BJ (cell line): ENCODE measurements around the gene DDTL. TPM values are rescaled to one million over a fixed set of nuclear protein-coding genes. Genes with fewer than 3 reads are reported as not detected.
"Not testable (repeated sequence)": the region's sequence is repeated elsewhere in the genome, so short reads cannot be mapped to it uniquely, and the experiment has no call there.

ENCODE experiments used
- CTCF ChIA-PET: fragments of 350-600 bp; formaldehyde crosslinking; extraction: SDS; loops from one replicate; lab custom pipeline; 2021; ENCODE audit warnings: antibody characterized with exemption, inconsistent platforms; lab: Yijun Ruan, JAX
- POLR2A ChIA-PET: fragments of 300-600 bp; sonication (Branson Sonifier 250); formaldehyde crosslinking; extraction: SDS; loops from one replicate; lab custom pipeline; 2021; ENCODE audit warnings: antibody characterized with exemption; lab: Charles Lee
- DNase-seq: peaks from one replicate; pipeline ENCODE4 v3.0.0-alpha.2; 2011; ENCODE audit warnings: low read depth
- H3K27me3 ChIP-seq: 2 replicates; pipeline ENCODE4 v1.6.0; 2011; ENCODE audit warnings: low read length; ENCODE audit not compliant: control insufficient read depth, insufficient read depth
- H3K36me3 ChIP-seq: 2 replicates; pipeline ENCODE4 v1.5.1; 2011; ENCODE audit warnings: low read length; ENCODE audit not compliant: control insufficient read depth, insufficient read depth
- H3K4me3 ChIP-seq: 2 replicates; pipeline ENCODE4 v1.5.1; 2011; ENCODE audit warnings: low read depth, mild to moderate bottlenecking, control low read depth, low read length
- polyA plus RNA-seq: library from polyadenylated mRNA; depleted of rRNA; stranded (reverse); fragments of >200 nt; gene quantifications from 2 replicates; pipeline ENCODE4 v1.2.3, GENCODE V29; 2011
- TF ChIP-seq, protein P1 (sequence below): IDR thresholded peaks from 2 replicates; pipeline ENCODE4 v1.5.1; 2011; ENCODE audit warnings: low read depth, mild to moderate bottlenecking, control low read depth, inconsistent platforms, low read length, moderate library complexity; ENCODE audit not compliant: insufficient read depth

DDTL gene
- polyA plus RNA-seq, 1 experiment: 0.06 TPM

DNA sequence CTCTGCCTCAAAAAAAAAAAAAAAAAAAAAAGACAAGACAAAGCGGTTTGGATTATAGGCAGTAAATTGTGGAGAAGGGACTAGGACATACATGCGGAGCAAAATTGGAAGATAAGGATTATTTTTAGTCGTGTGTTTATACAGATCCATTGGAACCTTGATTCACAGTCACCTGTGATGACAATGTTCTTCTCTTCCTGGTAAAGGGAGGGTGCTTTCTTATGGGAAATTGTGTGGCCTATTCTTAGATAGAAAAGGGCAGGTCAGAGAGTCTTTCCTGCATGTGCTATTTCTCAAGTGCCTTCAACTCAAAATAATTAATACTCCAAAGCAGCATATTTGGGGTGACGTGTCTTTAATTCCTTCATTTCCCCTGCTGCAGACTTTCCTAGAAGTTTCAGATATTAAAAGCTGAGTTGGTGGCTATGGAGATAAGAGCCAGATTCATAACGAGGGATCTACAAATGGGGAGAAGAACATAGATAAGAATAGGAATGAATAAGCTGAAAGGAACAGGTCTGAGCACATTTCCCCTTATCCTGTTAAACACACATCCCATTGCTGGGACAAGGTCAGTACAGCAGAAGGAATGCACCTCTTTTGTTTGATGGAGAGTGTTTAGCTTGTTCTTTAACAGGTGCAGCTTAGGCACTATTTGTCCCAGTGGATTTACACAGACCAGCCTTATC lies 28.2 kb upstream of the DDTL start:
- ChIA-PET CTCF (interaction anchor here (1.1 kb wide), 1 partner anchor 18 kb away, joined by 4 read pairs; no protein-coding TSS in a partner anchor), POLR2A (no interaction called here)
- TF ChIP-seq, protein P1, sequence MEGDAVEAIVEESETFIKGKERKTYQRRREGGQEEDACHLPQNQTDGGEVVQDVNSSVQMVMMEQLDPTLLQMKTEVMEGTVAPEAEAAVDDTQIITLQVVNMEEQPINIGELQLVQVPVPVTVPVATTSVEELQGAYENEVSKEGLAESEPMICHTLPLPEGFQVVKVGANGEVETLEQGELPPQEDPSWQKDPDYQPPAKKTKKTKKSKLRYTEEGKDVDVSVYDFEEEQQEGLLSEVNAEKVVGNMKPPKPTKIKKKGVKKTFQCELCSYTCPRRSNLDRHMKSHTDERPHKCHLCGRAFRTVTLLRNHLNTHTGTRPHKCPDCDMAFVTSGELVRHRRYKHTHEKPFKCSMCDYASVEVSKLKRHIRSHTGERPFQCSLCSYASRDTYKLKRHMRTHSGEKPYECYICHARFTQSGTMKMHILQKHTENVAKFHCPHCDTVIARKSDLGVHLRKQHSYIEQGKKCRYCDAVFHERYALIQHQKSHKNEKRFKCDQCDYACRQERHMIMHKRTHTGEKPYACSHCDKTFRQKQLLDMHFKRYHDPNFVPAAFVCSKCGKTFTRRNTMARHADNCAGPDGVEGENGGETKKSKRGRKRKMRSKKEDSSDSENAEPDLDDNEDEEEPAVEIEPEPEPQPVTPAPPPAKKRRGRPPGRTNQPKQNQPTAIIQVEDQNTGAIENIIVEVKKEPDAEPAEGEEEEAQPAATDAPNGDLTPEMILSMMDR: no peak
- Histone ChIP-seq H3K4me3 (no peak overlapping the region), H3K27me3 (no peaks in the 10 kb centered on the region), H3K36me3 (no peaks in the 10 kb centered on the region)
- DNase-seq: no peak

DNA sequence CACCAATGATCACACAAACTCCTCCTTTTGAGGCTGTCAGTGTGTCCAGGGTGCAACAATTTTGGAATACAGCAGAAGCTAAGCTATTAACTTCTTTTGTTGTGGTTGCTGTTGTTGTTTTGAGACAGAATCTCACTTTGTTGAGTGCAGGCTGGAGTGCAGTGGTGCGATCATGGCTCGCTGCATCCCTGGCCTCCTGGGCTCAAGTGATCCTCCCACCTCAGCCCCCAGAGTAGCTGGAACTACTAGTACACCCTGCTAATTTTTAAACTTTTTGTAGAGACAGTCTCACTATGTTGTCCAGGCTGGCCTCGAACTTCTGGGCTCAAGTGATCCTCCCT lies 27.7 kb upstream of the DDTL start:
- no peaks in the 10 kb centered on the region for H3K27me3 ChIP-seq
- DNase-seq: no peak
- POLR2A ChIA-PET: no interaction called here
- TF ChIP-seq, protein P1: no peak
- no peak overlapping the region for H3K4me3 ChIP-seq
- no peaks in the 10 kb centered on the region for H3K36me3 ChIP-seq
- CTCF ChIA-PET: interaction anchor here (1.1 kb wide), 1 partner anchor 17 kb away, joined by 4 read pairs; no protein-coding TSS in a partner anchor

DNA sequence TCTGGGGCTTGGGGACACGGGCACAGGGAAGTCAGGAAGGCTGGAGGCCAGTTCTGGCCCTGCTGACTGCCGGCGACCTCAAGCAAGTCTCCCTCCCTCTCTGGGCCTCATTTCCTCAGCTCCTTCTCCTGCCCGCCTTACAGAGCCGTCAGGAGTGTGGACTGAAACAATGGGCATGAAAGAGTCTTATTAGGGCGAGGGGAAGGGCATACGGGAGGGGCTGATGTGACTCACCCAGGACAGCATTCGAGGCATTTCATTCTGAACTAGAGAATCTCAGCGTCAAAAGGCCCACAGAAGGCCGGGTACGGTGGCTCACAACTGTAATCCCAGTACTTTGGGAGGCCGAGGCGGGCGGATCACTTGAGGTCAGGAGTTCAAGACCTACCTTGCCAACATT lies 26.5 kb upstream of the DDTL start:
- POLR2A ChIA-PET, H3K27me3 ChIP-seq, H3K4me3 ChIP-seq, DNase-seq, H3K36me3 ChIP-seq, CTCF ChIA-PET: not testable (repeated sequence)

DNA sequence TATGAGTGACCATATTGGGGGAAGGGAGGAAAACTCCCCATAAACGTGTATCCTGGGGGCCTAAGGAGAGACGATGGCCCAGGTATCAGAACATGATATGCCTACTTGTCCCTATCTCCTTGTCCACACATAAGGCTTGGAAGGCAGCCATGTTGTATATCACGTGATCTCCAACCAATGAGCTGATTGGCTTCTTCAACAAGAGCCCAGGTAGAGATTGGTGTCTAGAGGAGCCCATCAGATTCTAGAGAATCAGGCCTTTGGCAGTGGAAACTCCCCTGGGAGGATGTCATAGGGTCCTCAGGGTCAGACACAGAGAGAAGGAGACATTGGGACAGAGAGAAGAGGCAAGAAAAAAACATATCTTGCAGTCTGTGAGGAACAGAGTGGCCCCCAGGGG lies 19.3 kb upstream of the DDTL start:
- H3K4me3 ChIP-seq, CTCF ChIA-PET, POLR2A ChIA-PET, H3K27me3 ChIP-seq, DNase-seq, H3K36me3 ChIP-seq: not testable (repeated sequence)

DNA sequence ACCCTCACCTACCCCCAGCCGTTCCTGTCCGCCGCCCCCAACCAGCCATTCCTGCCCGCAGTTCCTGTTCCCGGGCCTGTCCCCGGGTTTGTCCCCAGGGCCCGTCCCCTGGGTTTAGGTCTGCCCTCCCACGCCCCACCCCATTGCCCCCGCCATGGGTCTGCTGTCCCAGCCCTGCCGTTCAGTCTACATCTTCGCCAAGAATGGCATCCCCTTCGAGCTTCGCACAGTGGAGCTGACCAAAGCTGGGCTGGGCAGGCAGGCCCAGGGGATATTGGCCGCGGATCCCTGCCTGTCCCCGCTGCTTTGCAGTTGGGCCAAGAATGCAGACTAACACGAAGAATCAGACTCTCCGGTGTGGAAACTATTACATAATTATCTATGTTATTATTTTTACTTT lies 16.9 kb upstream of the DDTL start:
- POLR2A ChIA-PET: not testable (repeated sequence)

DNA sequence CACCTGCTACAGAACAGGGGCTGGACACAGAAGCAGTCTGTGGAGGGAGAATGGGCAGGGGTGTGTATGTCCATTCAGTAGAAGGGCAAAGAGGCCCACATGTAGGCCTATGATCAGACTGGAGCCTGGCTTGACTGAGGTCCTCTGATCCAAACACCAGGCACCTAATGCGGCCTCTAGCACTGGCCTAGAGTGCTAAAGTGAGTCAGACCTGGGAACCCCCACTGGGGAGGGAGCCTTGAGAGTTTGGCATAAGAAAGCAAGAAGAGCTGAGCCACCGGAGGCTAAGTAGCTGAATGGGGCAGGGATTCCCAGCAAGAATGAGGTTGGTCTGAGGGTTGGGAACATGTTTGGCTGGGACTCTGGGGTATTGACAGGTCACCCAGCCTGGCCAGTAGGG lies 15.3 kb upstream of the DDTL start:
- H3K36me3 ChIP-seq, H3K4me3 ChIP-seq, CTCF ChIA-PET, DNase-seq, POLR2A ChIA-PET, H3K27me3 ChIP-seq: not testable (repeated sequence)

More for the DNA sequence above, 16.9 kb upstream of the DDTL start:
- DNase-seq, H3K27me3 ChIP-seq, CTCF ChIA-PET, H3K4me3 ChIP-seq, H3K36me3 ChIP-seq: not testable (repeated sequence)

DNA sequence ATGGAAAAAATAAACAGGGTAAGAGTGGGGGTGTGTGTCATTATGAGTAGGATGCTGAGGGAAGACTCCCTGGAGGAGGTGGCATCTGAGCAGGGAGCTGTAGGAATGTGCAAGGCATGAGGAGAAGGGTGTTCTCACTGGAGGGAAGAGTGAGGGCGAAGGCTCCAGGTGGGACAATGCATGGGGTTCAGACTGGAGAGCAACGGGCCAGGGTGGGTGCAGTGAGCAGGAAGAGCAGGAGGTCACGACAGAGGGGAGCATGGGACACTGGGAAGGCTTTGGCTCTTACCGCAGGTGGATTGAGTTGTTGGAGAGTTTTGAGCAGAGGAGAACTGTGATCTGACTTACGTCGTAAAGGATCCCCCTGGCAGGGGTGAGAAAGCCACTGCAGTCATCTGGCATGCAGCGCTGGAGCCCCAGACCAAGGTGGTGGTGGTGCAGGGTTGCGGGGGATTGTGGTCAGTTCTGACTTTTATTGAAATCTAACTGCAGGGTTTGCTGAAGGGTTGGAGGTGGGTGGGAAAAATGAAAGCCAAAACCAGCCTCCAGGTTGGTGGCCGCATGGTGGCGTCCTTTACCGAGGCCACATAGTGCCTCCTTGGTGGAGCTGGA lies 13.8 kb upstream of the DDTL start:
- H3K4me3 ChIP-seq, POLR2A ChIA-PET: not testable (repeated sequence)
- CTCF ChIA-PET: interaction anchor here (1.2 kb wide), 1 partner anchor 222 kb away, joined by 4 read pairs; no protein-coding TSS in a partner anchor

DNA sequence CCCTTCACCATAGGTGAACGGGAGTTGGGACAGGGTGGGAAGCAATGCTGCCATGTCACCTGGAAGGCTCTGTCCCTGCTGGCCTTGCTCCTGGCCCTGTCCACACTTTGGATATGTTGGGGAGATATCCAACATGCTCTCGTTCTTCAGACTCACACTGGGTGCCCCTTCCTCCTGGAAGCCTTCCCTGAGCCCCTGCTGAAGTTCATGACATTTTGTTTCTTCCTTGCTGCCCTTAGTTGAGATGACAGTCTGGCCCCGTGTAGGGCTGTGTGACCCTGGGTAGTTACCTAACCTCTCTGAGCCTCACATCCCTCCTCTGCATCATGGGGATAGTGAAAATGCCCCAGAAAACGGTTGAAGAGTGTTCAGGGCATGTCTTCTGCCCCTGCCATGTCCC lies 13.2 kb upstream of the DDTL start:
- H3K4me3 ChIP-seq, H3K36me3 ChIP-seq, DNase-seq, H3K27me3 ChIP-seq, POLR2A ChIA-PET: not testable (repeated sequence)
- CTCF ChIA-PET: interaction anchor here (1.2 kb wide), 1 partner anchor 222 kb away, joined by 4 read pairs; no protein-coding TSS in a partner anchor

More for the DNA sequence above, 13.8 kb upstream of the DDTL start:
- not testable (repeated sequence) for H3K27me3 ChIP-seq, DNase-seq, H3K36me3 ChIP-seq

DNA sequence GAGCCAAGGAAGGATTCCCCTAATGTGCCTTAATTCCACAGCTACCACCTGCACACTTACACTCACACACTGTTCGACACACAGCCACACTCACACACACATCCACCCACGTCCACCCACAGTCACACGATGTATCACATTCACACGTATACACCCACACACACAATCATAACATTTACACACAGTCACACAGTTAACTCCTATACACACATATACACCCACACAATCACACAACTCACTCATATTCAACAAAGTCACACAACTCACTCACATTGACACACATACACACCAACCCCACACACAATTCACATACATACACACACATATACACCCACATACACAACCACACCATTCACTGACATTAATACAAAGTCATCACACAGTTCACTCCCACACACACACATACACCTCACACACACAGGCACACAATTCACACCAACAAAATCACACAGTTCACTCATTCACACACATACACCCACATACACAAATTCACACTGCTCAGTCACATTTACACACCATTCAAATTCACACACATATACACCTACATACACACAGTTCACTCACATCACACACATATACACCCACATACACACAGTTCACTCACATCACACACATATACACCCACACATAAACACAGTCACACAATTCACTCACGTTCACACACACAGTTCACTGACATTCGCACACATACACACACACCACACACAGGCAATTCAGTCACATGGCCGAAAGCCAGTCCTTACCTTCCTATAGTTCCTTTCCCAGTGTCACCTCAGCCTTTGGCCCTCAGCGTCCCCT lies 12.3 kb upstream of the DDTL start:
- H3K27me3 ChIP-seq, CTCF ChIA-PET, DNase-seq, H3K4me3 ChIP-seq, H3K36me3 ChIP-seq, POLR2A ChIA-PET: not testable (repeated sequence)

DNA sequence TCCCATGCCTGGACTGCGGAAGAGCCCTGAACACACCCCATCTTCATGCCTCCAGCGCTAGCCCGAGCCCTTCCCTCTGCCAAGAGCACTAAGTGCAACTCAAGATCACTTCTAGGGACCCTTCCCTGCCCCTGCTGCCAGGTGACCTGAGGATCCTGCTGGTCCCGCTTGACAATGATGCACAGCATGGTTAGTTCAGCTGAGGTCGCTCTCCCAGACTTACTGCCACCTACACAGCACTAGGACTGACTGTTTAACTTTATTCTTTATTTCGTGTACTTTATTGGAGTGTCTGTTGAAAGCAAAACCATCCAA lies 11.7 kb upstream of the DDTL start:
- H3K36me3 ChIP-seq, DNase-seq, CTCF ChIA-PET, H3K4me3 ChIP-seq, POLR2A ChIA-PET, H3K27me3 ChIP-seq: not testable (repeated sequence)
